ENCODE data around the gene UGT2B10. TPM values are rescaled to one million over a fixed set of nuclear protein-coding genes. Genes with fewer than 3 reads are reported as not detected.
"Not testable (repeated sequence)": the region's sequence is repeated elsewhere in the genome, so short reads cannot be mapped to it uniquely, and the experiment has no call there.

The UGT2B10 gene
- total RNA-seq (not detected), total RNA-seq (0 to 0.08 (median 0) reads per million in 172 experiments)
- not detected for polyA plus RNA-seq (2013, experiment 1 of 2)
- not detected for polyA plus RNA-seq (2013, experiment 2 of 2)

DNA sequence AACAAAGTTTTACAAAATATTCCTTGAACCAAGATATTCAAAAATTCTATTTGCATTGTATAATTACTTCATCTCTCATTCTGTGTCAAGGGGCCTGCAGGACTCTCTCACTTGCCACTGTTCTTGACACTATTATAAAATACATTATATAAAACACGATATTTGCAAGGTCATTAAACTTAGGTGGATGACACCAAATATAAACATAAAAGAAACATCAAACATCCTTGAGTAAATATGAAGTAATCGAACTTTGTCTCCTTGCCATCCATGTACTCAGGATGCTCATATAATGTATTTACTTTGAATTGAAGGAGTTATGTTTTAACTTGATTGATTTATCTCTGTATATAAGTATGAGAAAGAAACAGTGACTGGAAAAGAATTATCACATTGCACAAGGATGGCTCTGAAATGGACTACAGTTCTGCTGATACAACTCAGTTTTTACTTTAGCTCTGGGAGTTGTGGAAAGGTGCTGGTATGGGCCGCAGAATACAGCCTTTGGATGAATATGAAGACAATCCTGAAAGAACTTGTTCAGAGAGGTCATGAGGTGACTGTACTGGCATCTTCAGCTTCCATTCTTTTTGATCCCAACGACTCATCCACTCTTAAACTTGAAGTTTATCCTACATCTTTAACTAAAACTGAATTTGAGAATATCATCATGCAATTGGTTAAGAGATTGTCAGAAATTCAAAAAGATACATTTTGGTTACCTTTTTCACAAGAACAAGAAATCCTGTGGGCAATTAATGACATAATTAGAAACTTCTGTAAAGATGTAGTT, at the start of gene UGT2B10:
Gene UGT2B10 (plus strand): TSS at position 378 of the 793 bp plus-strand sequence. CDS start 26 bp downstream, at position 404.
- ATAC-seq (ENCODE audit: poor library complexity); H3K4me1 ChIP-seq (ENCODE audit: insufficient read depth, low read length); H3K27me3 Mint-ChIP-seq; H3K9me3 Mint-ChIP-seq; H3K36me3 ChIP-seq (ENCODE audit: insufficient read depth, low read length); H3K27ac ChIP-seq (ENCODE audit: low read depth in 1 of 2, low read length in 2 of 2); POLR2A ChIA-PET; intact Hi-C loops (cut with DNase I, micrococcal nuclease); H3K9me3 ChIP-seq (ENCODE audit: control insufficient read depth in 1 of 2, insufficient read depth in 1 of 2, low read length in 2 of 2); DNase-seq; H3K4me3 Mint-ChIP-seq; H3K27me3 ChIP-seq (ENCODE audit: control insufficient read depth in 1 of 2, insufficient read depth in 2 of 2, low read length in 2 of 2); CTCF ChIA-PET; H3K4me3 ChIP-seq (ENCODE audit: low read length); H3K36me3 Mint-ChIP-seq (ENCODE audit: low read depth); H3K4me1 Mint-ChIP-seq (ENCODE audit: low read depth); H3K27ac Mint-ChIP-seq: not testable (repeated sequence)

DNA sequence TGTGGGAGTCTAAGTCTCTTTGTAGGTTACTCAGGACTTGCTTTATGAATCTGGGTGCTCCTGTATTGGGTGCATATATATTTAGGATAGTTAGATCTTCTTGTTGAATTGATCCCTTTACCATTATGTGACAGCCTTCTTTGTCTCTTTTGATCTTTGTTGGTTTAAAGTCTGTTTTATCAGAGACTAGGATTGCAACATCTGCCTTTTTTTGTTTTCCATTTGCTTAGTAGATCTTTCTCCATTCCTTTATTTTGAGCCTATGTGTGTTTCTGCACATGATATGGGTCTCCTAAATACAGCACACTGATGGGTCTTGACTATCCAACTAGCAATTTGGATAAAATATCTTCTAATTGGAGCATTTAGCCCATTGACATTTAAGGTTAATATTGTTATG, 44.0 kb upstream of the UGT2B10 start:
- DNase-seq; H3K27me3 ChIP-seq (ENCODE audit: control insufficient read depth in 1 of 2, insufficient read depth in 2 of 2, low read length in 2 of 2); ATAC-seq (ENCODE audit: poor library complexity); H3K36me3 Mint-ChIP-seq (ENCODE audit: low read depth); H3K4me1 Mint-ChIP-seq (ENCODE audit: low read depth); H3K27ac Mint-ChIP-seq; H3K27me3 Mint-ChIP-seq; H3K4me3 Mint-ChIP-seq; H3K36me3 ChIP-seq (ENCODE audit: insufficient read depth, low read length); H3K4me1 ChIP-seq (ENCODE audit: insufficient read depth, low read length); H3K9me3 Mint-ChIP-seq; H3K9me3 ChIP-seq (ENCODE audit: control insufficient read depth in 1 of 2, insufficient read depth in 1 of 2, low read length in 2 of 2); H3K27ac ChIP-seq (ENCODE audit: low read depth in 1 of 2, low read length in 2 of 2); POLR2A ChIA-PET; H3K4me3 ChIP-seq (ENCODE audit: low read length); intact Hi-C loops (cut with DNase I, micrococcal nuclease): not testable (repeated sequence)
- CTCF ChIA-PET = interaction anchor here (0.6 kb wide), 1 partner anchor 1726 kb away, joined by 3 read pairs; no protein-coding TSS in a partner anchor

DNA sequence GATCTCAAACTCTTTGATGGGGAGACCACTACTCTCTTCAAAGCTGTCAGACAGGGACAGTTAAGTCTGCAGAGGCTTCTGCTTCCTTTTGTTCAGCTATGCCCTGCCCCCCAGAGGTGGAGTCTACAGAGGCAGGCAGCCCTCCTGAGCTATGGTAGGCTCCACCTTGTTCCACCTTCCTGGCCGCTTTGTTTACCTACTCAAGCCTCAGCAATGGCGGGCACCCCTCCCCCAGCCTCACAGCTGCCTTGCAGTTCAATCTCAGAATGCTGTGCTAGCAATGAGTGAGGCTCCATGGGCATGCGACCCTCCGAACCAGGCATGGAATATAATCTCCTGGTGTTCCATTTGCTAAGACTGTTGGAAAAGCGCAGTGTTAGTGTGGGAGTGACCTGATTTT, 42.1 kb upstream of the UGT2B10 start:
- Histone ChIP-seq H3K36me3 (ENCODE audit: insufficient read depth, low read length) (no peaks in the 10 kb centered on the region), H3K9me3 (ENCODE audit: control insufficient read depth in 1 of 2, insufficient read depth in 1 of 2, low read length in 2 of 2) (no peaks in the 10 kb centered on the region), H3K4me1 (ENCODE audit: insufficient read depth, low read length) (no peaks in the 10 kb centered on the region), H3K4me3 (ENCODE audit: low read length) (no peak overlapping the region), H3K27me3 (ENCODE audit: control insufficient read depth in 1 of 2, insufficient read depth in 2 of 2, low read length in 2 of 2) (no peaks in the 10 kb centered on the region), H3K27ac (ENCODE audit: low read depth in 1 of 2, low read length in 2 of 2) (no peak overlapping the region)
- POLR2A ChIA-PET = no interaction called here
- H3K4me3 Mint-ChIP-seq = no peak overlapping the region
- TF ChIP-seq, protein P1, sequence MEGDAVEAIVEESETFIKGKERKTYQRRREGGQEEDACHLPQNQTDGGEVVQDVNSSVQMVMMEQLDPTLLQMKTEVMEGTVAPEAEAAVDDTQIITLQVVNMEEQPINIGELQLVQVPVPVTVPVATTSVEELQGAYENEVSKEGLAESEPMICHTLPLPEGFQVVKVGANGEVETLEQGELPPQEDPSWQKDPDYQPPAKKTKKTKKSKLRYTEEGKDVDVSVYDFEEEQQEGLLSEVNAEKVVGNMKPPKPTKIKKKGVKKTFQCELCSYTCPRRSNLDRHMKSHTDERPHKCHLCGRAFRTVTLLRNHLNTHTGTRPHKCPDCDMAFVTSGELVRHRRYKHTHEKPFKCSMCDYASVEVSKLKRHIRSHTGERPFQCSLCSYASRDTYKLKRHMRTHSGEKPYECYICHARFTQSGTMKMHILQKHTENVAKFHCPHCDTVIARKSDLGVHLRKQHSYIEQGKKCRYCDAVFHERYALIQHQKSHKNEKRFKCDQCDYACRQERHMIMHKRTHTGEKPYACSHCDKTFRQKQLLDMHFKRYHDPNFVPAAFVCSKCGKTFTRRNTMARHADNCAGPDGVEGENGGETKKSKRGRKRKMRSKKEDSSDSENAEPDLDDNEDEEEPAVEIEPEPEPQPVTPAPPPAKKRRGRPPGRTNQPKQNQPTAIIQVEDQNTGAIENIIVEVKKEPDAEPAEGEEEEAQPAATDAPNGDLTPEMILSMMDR (IDR thresholded peaks at IDR 0.05) = no peak
- H3K9me3 Mint-ChIP-seq = peaks cover 2% of the 10 kb centered on the region
- H3K27ac Mint-ChIP-seq = no peak overlapping the region
- H3K4me1 Mint-ChIP-seq (ENCODE audit: low read depth) = no peaks in the 10 kb centered on the region
- DNase-seq (no peak), ATAC-seq (ENCODE audit: poor library complexity) (no peak)
- CTCF ChIA-PET = no interaction called here
- no peaks in the 10 kb centered on the region for H3K36me3 Mint-ChIP-seq (ENCODE audit: low read depth)
- intact Hi-C loops (cut with DNase I, micrococcal nuclease) = no loop called here
- peaks cover 7% of the 10 kb centered on the region for H3K27me3 Mint-ChIP-seq

DNA sequence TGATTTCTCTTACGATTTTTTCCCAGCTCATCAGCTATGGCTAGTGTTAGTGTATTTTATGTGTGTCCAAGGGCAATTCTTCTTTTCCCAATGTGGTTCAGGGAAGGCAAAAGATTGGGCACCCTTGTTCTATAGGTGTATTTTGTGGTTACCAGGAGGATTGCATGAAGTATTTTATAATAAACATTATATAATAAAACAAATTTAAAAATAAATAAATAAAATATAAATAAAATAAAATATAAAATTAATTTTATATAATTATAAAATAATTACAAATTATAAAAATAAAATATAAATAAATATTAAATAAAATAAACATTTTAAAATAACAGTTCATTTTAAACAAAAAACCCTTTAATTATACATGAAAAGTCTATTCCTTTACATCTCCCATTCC, 35.6 kb upstream of the UGT2B10 start:
- POLR2A ChIA-PET = no interaction called here
- peaks cover 12% of the 10 kb centered on the region for H3K9me3 Mint-ChIP-seq

More for the DNA sequence above, 35.6 kb upstream of the UGT2B10 start:
- Histone ChIP-seq H3K9me3 (ENCODE audit: control insufficient read depth in 1 of 2, insufficient read depth in 1 of 2, low read length in 2 of 2) (peaks cover 0 to 12% of the 10 kb centered on the region in 2 experiments), H3K4me3 (ENCODE audit: low read length) (no peak overlapping the region), H3K27ac (ENCODE audit: low read depth in 1 of 2, low read length in 2 of 2) (no peak overlapping the region), H3K27me3 (ENCODE audit: control insufficient read depth in 1 of 2, insufficient read depth in 2 of 2, low read length in 2 of 2) (no peaks in the 10 kb centered on the region), H3K36me3 (ENCODE audit: insufficient read depth, low read length) (no peaks in the 10 kb centered on the region), H3K4me1 (ENCODE audit: insufficient read depth, low read length) (no peaks in the 10 kb centered on the region)
- Mint-ChIP-seq H3K4me1 (ENCODE audit: low read depth) (no peaks in the 10 kb centered on the region), H3K4me3 (no peak overlapping the region), H3K36me3 (ENCODE audit: low read depth) (no peaks in the 10 kb centered on the region), H3K27ac (no peak overlapping the region), H3K27me3 (peaks cover 4% of the 10 kb centered on the region)
- intact Hi-C loops (cut with DNase I, micrococcal nuclease) = loop anchor here in 1 of 2 experiments (5.0 kb wide), 1 partner anchor 52 kb away; no protein-coding TSS in a partner anchor
- no peak for DNase-seq
- TF ChIP-seq, protein P1 (IDR thresholded peaks at IDR 0.05) = no peak
- CTCF ChIA-PET = no interaction called here
- ATAC-seq (ENCODE audit: poor library complexity) = no peak

All from CD4-positive, alpha-beta T cell (primary cell).